ENCODE measurements around the gene GP1BA. TPM values are rescaled to one million over a fixed set of nuclear protein-coding genes. Genes with fewer than 3 reads are reported as not detected.

GP1BA gene
- total and polyA plus RNA-seq, 2 of the 8 experiments (the other 6 are each of a cell fraction or from before 2014, with no cell fraction given): not detected

Small RNA genes lying within 50 kb of the gene (microRNA-seq; reads per million reads assigned to microRNA genes)
- 0 reads per million in 2 experiments for gene MIR6864 (ENCODE audit: borderline microRNAs expressed in 2 of 2, borderline number of aligned reads in 2 of 2, borderline replicate concordance in 1 of 2)
- 0 reads per million in 2 experiments for gene MIR6865 (ENCODE audit: borderline microRNAs expressed in 2 of 2, borderline number of aligned reads in 2 of 2, borderline replicate concordance in 1 of 2)

Small RNA genes lying within 50 kb of the gene (small RNA-seq; reads per million reads assigned to genes)
- gene MIR6864 (ENCODE audit: insufficient read depth) (not detected), gene MIR6865 (ENCODE audit: insufficient read depth) (not detected)

Other genes with a start within 250 kb of the GP1BA start
- gene PELP1, start 228.1 kb upstream of the GP1BA start, total RNA-seq (2021; fragmentation: NEBNext Ultra II Directional; extraction: Animal tissue kit (Norgen Biotek cat#: 25700)): 184 and 185 TPM in 2 replicates
- gene PELP1, start 228.1 kb upstream of the GP1BA start, polyA plus RNA-seq (2011; rRNA removed): 75.6 and 160 TPM in 2 replicates
- 95.6 and 101 TPM in 2 replicates for gene ARRB2, start 221.6 kb upstream of the GP1BA start, total RNA-seq (2021; fragmentation: NEBNext Ultra II Directional; extraction: Animal tissue kit (Norgen Biotek cat#: 25700))
- gene ARRB2, start 221.6 kb upstream of the GP1BA start, polyA plus RNA-seq (2011; rRNA removed): 72.4 and 96.0 TPM in 2 replicates
- gene MED11, start 200.8 kb upstream of the GP1BA start, total RNA-seq (2021; fragmentation: NEBNext Ultra II Directional; extraction: Animal tissue kit (Norgen Biotek cat#: 25700)): 18.8 and 21.6 TPM in 2 replicates
- gene MED11, start 200.8 kb upstream of the GP1BA start, polyA plus RNA-seq (2011; rRNA removed): 36.0 and 40.0 TPM in 2 replicates
- 0.48 and 0.58 TPM in 2 replicates for gene ZMYND15, start 192.4 kb upstream of the GP1BA start, total RNA-seq (2021; fragmentation: NEBNext Ultra II Directional; extraction: Animal tissue kit (Norgen Biotek cat#: 25700))
- gene ZMYND15, start 192.4 kb upstream of the GP1BA start, polyA plus RNA-seq (2011; rRNA removed): 0.53 and 0.86 TPM in 2 replicates
- 3.5 and 3.9 TPM in 2 replicates for gene CXCL16, start 192.3 kb upstream of the GP1BA start, total RNA-seq (2021; fragmentation: NEBNext Ultra II Directional; extraction: Animal tissue kit (Norgen Biotek cat#: 25700))
- 4.8 and 5.2 TPM in 2 replicates for gene CXCL16, start 192.3 kb upstream of the GP1BA start, polyA plus RNA-seq (2011; rRNA removed)
- gene TM4SF5, start 160.4 kb upstream of the GP1BA start, total RNA-seq (2021; fragmentation: NEBNext Ultra II Directional; extraction: Animal tissue kit (Norgen Biotek cat#: 25700)): not detected in 2 replicates
- not detected in 2 replicates for gene TM4SF5, start 160.4 kb upstream of the GP1BA start, polyA plus RNA-seq (2011; rRNA removed)
- gene VMO1, start 145.9 kb upstream of the GP1BA start, total RNA-seq (2021; fragmentation: NEBNext Ultra II Directional; extraction: Animal tissue kit (Norgen Biotek cat#: 25700)): not detected in 2 replicates
- gene VMO1, start 145.9 kb upstream of the GP1BA start, polyA plus RNA-seq (2011; rRNA removed): 0.30 and 0.78 TPM in 2 replicates
- gene GLTPD2, start 143.3 kb upstream of the GP1BA start, total RNA-seq (2021; fragmentation: NEBNext Ultra II Directional; extraction: Animal tissue kit (Norgen Biotek cat#: 25700)): not detected in 2 replicates
- gene GLTPD2, start 143.3 kb upstream of the GP1BA start, polyA plus RNA-seq (2011; rRNA removed): 0.06 TPM in 1 of 2 replicates, not detected in the other
- gene PSMB6, start 136.1 kb upstream of the GP1BA start, total RNA-seq (2021; fragmentation: NEBNext Ultra II Directional; extraction: Animal tissue kit (Norgen Biotek cat#: 25700)): 264 and 278 TPM in 2 replicates
- gene PSMB6, start 136.1 kb upstream of the GP1BA start, polyA plus RNA-seq (2011; rRNA removed): 635 and 737 TPM in 2 replicates
- 48.4 and 53.0 TPM in 2 replicates for gene PLD2, start 125.1 kb upstream of the GP1BA start, total RNA-seq (2021; fragmentation: NEBNext Ultra II Directional; extraction: Animal tissue kit (Norgen Biotek cat#: 25700))
- 44.3 and 59.8 TPM in 2 replicates for gene PLD2, start 125.1 kb upstream of the GP1BA start, polyA plus RNA-seq (2011; rRNA removed)
- gene MINK1, start 98.9 kb upstream of the GP1BA start, total RNA-seq (2021; fragmentation: NEBNext Ultra II Directional; extraction: Animal tissue kit (Norgen Biotek cat#: 25700)): 74.4 and 77.7 TPM in 2 replicates
- gene MINK1, start 98.9 kb upstream of the GP1BA start, polyA plus RNA-seq (2011; rRNA removed): 26.9 and 44.8 TPM in 2 replicates
- gene C17orf107, start 32.7 kb upstream of the GP1BA start, total RNA-seq (2021; fragmentation: NEBNext Ultra II Directional; extraction: Animal tissue kit (Norgen Biotek cat#: 25700)): 0.38 and 0.39 TPM in 2 replicates
- 0.45 and 0.67 TPM in 2 replicates for gene C17orf107, start 32.7 kb upstream of the GP1BA start, polyA plus RNA-seq (2011; rRNA removed)
- 0.15 and 0.40 TPM in 2 replicates for gene CHRNE, start 29.2 kb upstream of the GP1BA start, total RNA-seq (2021; fragmentation: NEBNext Ultra II Directional; extraction: Animal tissue kit (Norgen Biotek cat#: 25700))
- gene CHRNE, start 29.2 kb upstream of the GP1BA start, polyA plus RNA-seq (2011; rRNA removed): 0.33 and 0.63 TPM in 2 replicates
- 55.9 and 65.2 TPM in 2 replicates for gene SLC25A11, start 7.8 kb downstream of the GP1BA start, total RNA-seq (2021; fragmentation: NEBNext Ultra II Directional; extraction: Animal tissue kit (Norgen Biotek cat#: 25700))
- 97.0 and 136 TPM in 2 replicates for gene SLC25A11, start 7.8 kb downstream of the GP1BA start, polyA plus RNA-seq (2011; rRNA removed)
- 140 and 147 TPM in 2 replicates for gene RNF167, start 8.0 kb downstream of the GP1BA start, total RNA-seq (2021; fragmentation: NEBNext Ultra II Directional; extraction: Animal tissue kit (Norgen Biotek cat#: 25700))
- 281 and 284 TPM in 2 replicates for gene RNF167, start 8.0 kb downstream of the GP1BA start, polyA plus RNA-seq (2011; rRNA removed)
- 1,355 and 1,387 TPM in 2 replicates for gene PFN1, start 16.3 kb downstream of the GP1BA start, total RNA-seq (2021; fragmentation: NEBNext Ultra II Directional; extraction: Animal tissue kit (Norgen Biotek cat#: 25700))
- 1,949 and 2,147 TPM in 2 replicates for gene PFN1, start 16.3 kb downstream of the GP1BA start, polyA plus RNA-seq (2011; rRNA removed)
- 24.1 and 25.7 TPM in 2 replicates for gene ENO3, start 18.8 kb downstream of the GP1BA start, total RNA-seq (2021; fragmentation: NEBNext Ultra II Directional; extraction: Animal tissue kit (Norgen Biotek cat#: 25700))
- gene ENO3, start 18.8 kb downstream of the GP1BA start, polyA plus RNA-seq (2011; rRNA removed): 25.0 and 36.4 TPM in 2 replicates
- 81.9 and 83.6 TPM in 2 replicates for gene SPAG7, start 35.5 kb downstream of the GP1BA start, total RNA-seq (2021; fragmentation: NEBNext Ultra II Directional; extraction: Animal tissue kit (Norgen Biotek cat#: 25700))
- gene SPAG7, start 35.5 kb downstream of the GP1BA start, polyA plus RNA-seq (2011; rRNA removed): 74.2 and 82.1 TPM in 2 replicates
- gene CAMTA2, start 55.4 kb downstream of the GP1BA start, total RNA-seq (2021; fragmentation: NEBNext Ultra II Directional; extraction: Animal tissue kit (Norgen Biotek cat#: 25700)): 11.4 and 12.0 TPM in 2 replicates
- gene CAMTA2, start 55.4 kb downstream of the GP1BA start, polyA plus RNA-seq (2011; rRNA removed): 5.5 and 13.7 TPM in 2 replicates
- gene INCA1, start 65.2 kb downstream of the GP1BA start, total RNA-seq (2021; fragmentation: NEBNext Ultra II Directional; extraction: Animal tissue kit (Norgen Biotek cat#: 25700)): 1.1 and 1.4 TPM in 2 replicates
- gene INCA1, start 65.2 kb downstream of the GP1BA start, polyA plus RNA-seq (2011; rRNA removed): 0.80 and 0.89 TPM in 2 replicates
- gene KIF1C, start 65.7 kb downstream of the GP1BA start, total RNA-seq (2021; fragmentation: NEBNext Ultra II Directional; extraction: Animal tissue kit (Norgen Biotek cat#: 25700)): 114 and 118 TPM in 2 replicates
- gene KIF1C, start 65.7 kb downstream of the GP1BA start, polyA plus RNA-seq (2011; rRNA removed): 14.3 and 28.7 TPM in 2 replicates
- 0.61 and 0.63 TPM in 2 replicates for gene SLC52A1, start 103.1 kb downstream of the GP1BA start, total RNA-seq (2021; fragmentation: NEBNext Ultra II Directional; extraction: Animal tissue kit (Norgen Biotek cat#: 25700))
- 0.67 and 1.2 TPM in 2 replicates for gene SLC52A1, start 103.1 kb downstream of the GP1BA start, polyA plus RNA-seq (2011; rRNA removed)
- 0.15 and 0.17 TPM in 2 replicates for gene ZFP3, start 146.2 kb downstream of the GP1BA start, total RNA-seq (2021; fragmentation: NEBNext Ultra II Directional; extraction: Animal tissue kit (Norgen Biotek cat#: 25700))
- 0.31 and 0.44 TPM in 2 replicates for gene ZFP3, start 146.2 kb downstream of the GP1BA start, polyA plus RNA-seq (2011; rRNA removed)
- 39.8 and 41.0 TPM in 2 replicates for gene ZNF232, start 179.6 kb downstream of the GP1BA start, total RNA-seq (2021; fragmentation: NEBNext Ultra II Directional; extraction: Animal tissue kit (Norgen Biotek cat#: 25700))
- 9.2 and 11.1 TPM in 2 replicates for gene ZNF232, start 179.6 kb downstream of the GP1BA start, polyA plus RNA-seq (2011; rRNA removed)
- 0.25 and 0.32 TPM in 2 replicates for gene USP6, start 183.8 kb downstream of the GP1BA start, total RNA-seq (2021; fragmentation: NEBNext Ultra II Directional; extraction: Animal tissue kit (Norgen Biotek cat#: 25700))
- gene USP6, start 183.8 kb downstream of the GP1BA start, polyA plus RNA-seq (2011; rRNA removed): 0.05 and 0.08 TPM in 2 replicates